ENCODE results near the gene IGFBP4. TPM values are rescaled to one million over a fixed set of nuclear protein-coding genes. Genes with fewer than 3 reads are reported as not detected.
A peak's percentile ranks its signal among the peaks of the same experiment; 100 is the strongest.

Gene IGFBP4
- total and polyA plus RNA-seq, 2 donors (not counting 1 experiment from before 2014, with no cell fraction given): 436 to 1,130 TPM

GRCh38 chr17:40483679-40484078 lies 40.4 kb downstream of the IGFBP4 start:
- Histone ChIP-seq H3K27me3 (ENCODE audit: control insufficient read depth, insufficient read depth, low read length) (no peaks in the 10 kb centered on the region), H3K9me3 (ENCODE audit: control insufficient read depth, insufficient read depth, low read depth, low read length) (no peaks in the 10 kb centered on the region), H3K4me1 (ENCODE audit: control insufficient read depth, extremely low read depth, insufficient read depth, low read length) (peaks cover 25% of the 10 kb centered on the region), H3K4me2 (ENCODE audit: extremely low read depth, insufficient read depth, low read length) (no peak overlapping the region), H3K79me2 (ENCODE audit: control insufficient read depth, insufficient read depth, low read length) (no peaks in the 10 kb centered on the region), H2AFZ (ENCODE audit: low read length) (no peak overlapping the region), H3K27ac (ENCODE audit: insufficient read depth, low read length) (no peak overlapping the region), H3K4me3 (replicated peaks in 1 of 4; ENCODE audit: control extremely low read depth in 1 of 4, insufficient read depth in 1 of 4, low read depth in 3 of 4, low read length in 4 of 4) (no peak overlapping the region), H3K9ac (ENCODE audit: insufficient read depth, low read length) (no peak overlapping the region), H3K36me3 (ENCODE audit: control insufficient read depth, insufficient read depth, low read length) (no peaks in the 10 kb centered on the region), H4K20me1 (ENCODE audit: control insufficient read depth, extremely low read depth, insufficient read depth, low read length) (no peaks in the 10 kb centered on the region)
- DNase-seq (ENCODE audit: low read depth in 2 of 2): no peak
- TF ChIP-seq CTCF (conservative IDR thresholded peaks at IDR 0.05 in 1 of 2, IDR thresholded peaks at IDR 0.05 in 1 of 2; ENCODE audit: low read depth in 1 of 2, low read length in 2 of 2) (no peak), EZH2 (IDR thresholded peaks at IDR 0.05; ENCODE audit: low read length, missing control alignments) (no peak)

- no peak overlapping the region for H3K4me2 ChIP-seq (ENCODE audit: extremely low read depth, insufficient read depth, low read length)
- no peak for DNase-seq (ENCODE audit: low read depth in 2 of 2)
- H2AFZ ChIP-seq (ENCODE audit: low read length): no peak overlapping the region
- H3K27me3 ChIP-seq (ENCODE audit: control insufficient read depth, insufficient read depth, low read length): no peaks in the 10 kb centered on the region
- TF ChIP-seq CTCF (conservative IDR thresholded peaks at IDR 0.05 in 1 of 2, IDR thresholded peaks at IDR 0.05 in 1 of 2; ENCODE audit: low read depth in 1 of 2, low read length in 2 of 2) (no peak), EZH2 (IDR thresholded peaks at IDR 0.05; ENCODE audit: low read length, missing control alignments) (no peak)
- H3K4me3 ChIP-seq (replicated peaks in 1 of 4; ENCODE audit: control extremely low read depth in 1 of 4, insufficient read depth in 1 of 4, low read depth in 3 of 4, low read length in 4 of 4): no peak overlapping the region
- no peak overlapping the region for H3K9ac ChIP-seq (ENCODE audit: insufficient read depth, low read length)
- H3K27ac ChIP-seq (ENCODE audit: insufficient read depth, low read length): peak overlapping the region; percentile 97
- H3K4me1 ChIP-seq (ENCODE audit: control insufficient read depth, extremely low read depth, insufficient read depth, low read length): peaks cover 25% of the 10 kb centered on the region
- no peaks in the 10 kb centered on the region for H3K79me2 ChIP-seq (ENCODE audit: control insufficient read depth, insufficient read depth, low read length)
- H3K36me3 ChIP-seq (ENCODE audit: control insufficient read depth, insufficient read depth, low read length): no peaks in the 10 kb centered on the region
- no peaks in the 10 kb centered on the region for H3K9me3 ChIP-seq (ENCODE audit: control insufficient read depth, insufficient read depth, low read depth, low read length)
- no peaks in the 10 kb centered on the region for H4K20me1 ChIP-seq (ENCODE audit: control insufficient read depth, extremely low read depth, insufficient read depth, low read length)
Observed at GRCh38 chr17:40484285-40484972, 41.2 kb downstream of the IGFBP4 start.

GRCh38 chr17:40484973-40485530 lies 41.8 kb downstream of the IGFBP4 start:
- Histone ChIP-seq H3K79me2 (ENCODE audit: control insufficient read depth, insufficient read depth, low read length) (no peaks in the 10 kb centered on the region), H3K27ac (ENCODE audit: insufficient read depth, low read length) (peak overlapping the region; percentile 97), H3K9ac (ENCODE audit: insufficient read depth, low read length) (peak overlapping the region; percentile 69), H3K9me3 (ENCODE audit: control insufficient read depth, insufficient read depth, low read depth, low read length) (no peaks in the 10 kb centered on the region), H3K36me3 (ENCODE audit: control insufficient read depth, insufficient read depth, low read length) (no peaks in the 10 kb centered on the region), H3K4me2 (ENCODE audit: extremely low read depth, insufficient read depth, low read length) (peak overlapping the region; percentile 81), H2AFZ (ENCODE audit: low read length) (no peak overlapping the region), H3K27me3 (ENCODE audit: control insufficient read depth, insufficient read depth, low read length) (no peaks in the 10 kb centered on the region), H4K20me1 (ENCODE audit: control insufficient read depth, extremely low read depth, insufficient read depth, low read length) (no peaks in the 10 kb centered on the region), H3K4me3 (replicated peaks in 1 of 4; ENCODE audit: control extremely low read depth in 1 of 4, insufficient read depth in 1 of 4, low read depth in 3 of 4, low read length in 4 of 4) (no peak overlapping the region), H3K4me1 (ENCODE audit: control insufficient read depth, extremely low read depth, insufficient read depth, low read length) (peaks cover 26% of the 10 kb centered on the region)
- TF ChIP-seq EZH2 (IDR thresholded peaks at IDR 0.05; ENCODE audit: low read length, missing control alignments): no peak
- TF ChIP-seq CTCF (conservative IDR thresholded peaks at IDR 0.05 in 1 of 2, IDR thresholded peaks at IDR 0.05 in 1 of 2; ENCODE audit: low read depth in 1 of 2, low read length in 2 of 2): no peak
- no peak for DNase-seq (ENCODE audit: low read depth in 2 of 2)
